ENCODE results near the gene BPHL. TPM values are rescaled to one million over a fixed set of nuclear protein-coding genes. Genes with fewer than 3 reads are reported as not detected.

Gene BPHL
- total and polyA plus RNA-seq, 5 donors, result 9.3 to 13.1 (median 10.4) TPM

DNA sequence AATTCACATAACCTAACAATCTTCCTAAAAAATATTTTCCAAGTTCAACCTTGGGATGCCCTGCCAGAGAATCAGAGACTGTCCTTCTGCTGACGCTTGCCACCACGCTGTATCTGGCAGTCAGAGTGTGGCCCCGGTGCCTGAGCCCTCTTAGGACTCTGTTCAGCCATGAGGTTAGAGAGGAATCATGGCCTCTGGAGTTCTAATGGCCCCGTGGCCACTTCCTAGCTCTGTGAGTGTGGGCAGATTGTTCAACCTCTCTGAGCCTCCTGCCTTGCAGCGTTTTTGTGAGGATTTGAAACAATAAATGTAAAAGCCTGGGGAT is 2.2 kb downstream of the BPHL start:
- H3K4me1 ChIP-seq (ENCODE audit: control insufficient read depth, insufficient read depth, low read length), result no peaks in the 10 kb centered on the region
- ATAC-seq, result no peak
- no peak for DNase-seq
- WGBS, result 93% methylated on average over 5 of the region's 5 CpGs
- H3K27ac ChIP-seq (ENCODE audit: low read length), result no peak overlapping the region
- no peaks in the 10 kb centered on the region for H3K27me3 ChIP-seq (ENCODE audit: control insufficient read depth, insufficient read depth)
- H3K9me3 ChIP-seq (ENCODE audit: control insufficient read depth, low read length), result no peaks in the 10 kb centered on the region
- H3K4me3 ChIP-seq (ENCODE audit: low read length), result no peak overlapping the region
- intact Hi-C loops (cut with DNase I), result loop anchor here in 2 of 4 donors (10.0 kb wide), 2 partner anchors 134 to 614 kb away; partner anchors contain the start of gene PSMG4 (in 1 of the 2)

DNA sequence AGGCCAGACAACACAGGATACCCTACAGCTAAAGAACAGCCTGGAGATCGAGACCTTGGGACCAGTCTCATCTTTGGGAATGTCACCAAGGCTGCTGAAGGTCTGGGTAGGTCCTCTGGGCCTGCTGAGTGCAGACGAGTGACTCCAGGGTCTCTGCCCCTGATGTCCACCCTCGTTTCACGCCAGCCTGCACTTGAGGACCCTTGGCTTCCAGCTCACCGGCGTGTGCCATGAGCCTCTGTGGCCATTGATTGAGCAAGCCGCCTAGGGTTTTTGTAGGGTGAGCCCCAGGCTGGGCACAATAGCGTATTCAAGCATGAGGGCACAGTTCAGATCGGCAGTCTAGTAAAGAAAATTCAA is 4.3 kb downstream of the BPHL start:
- Histone ChIP-seq H3K9me3 (ENCODE audit: control insufficient read depth, low read length) (no peaks in the 10 kb centered on the region), H3K27ac (ENCODE audit: low read length) (no peak overlapping the region), H3K27me3 (ENCODE audit: control insufficient read depth, insufficient read depth) (no peaks in the 10 kb centered on the region), H3K4me3 (ENCODE audit: low read length) (no peak overlapping the region), H3K4me1 (ENCODE audit: control insufficient read depth, insufficient read depth, low read length) (no peaks in the 10 kb centered on the region)
- intact Hi-C loops (cut with DNase I), result loop anchor here in 2 of 4 donors (10.0 kb wide), 2 partner anchors 132 to 612 kb away; partner anchors contain the start of gene PSMG4 (in 1 of the 2)
- DNase-seq, result no peak
- ATAC-seq, result no peak
- 90% methylated on average over 9 of the region's 9 CpGs for WGBS

DNA sequence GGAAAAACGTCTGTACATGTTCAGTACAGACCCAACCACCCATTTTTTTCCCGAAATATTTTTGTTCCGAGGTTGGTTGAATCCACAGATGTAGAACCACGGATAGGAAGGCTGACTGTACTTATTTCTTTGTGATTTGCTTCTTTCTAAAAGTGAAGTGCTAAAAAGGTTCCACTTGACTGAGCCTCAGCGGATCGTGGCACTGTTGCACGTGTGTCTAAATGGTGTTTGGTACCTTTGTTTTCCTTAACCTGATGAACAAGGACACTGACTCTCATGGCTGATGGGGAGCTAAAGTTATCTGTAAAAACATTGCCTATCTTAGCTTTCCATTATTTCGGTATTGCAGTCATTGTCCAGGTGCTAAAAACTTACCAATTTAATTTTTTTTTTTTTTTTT is 6.2 kb downstream of the BPHL start:
- WGBS, result 83% methylated on average over 8 of the region's 8 CpGs
- Histone ChIP-seq H3K9me3 (ENCODE audit: control insufficient read depth, low read length) (no peaks in the 10 kb centered on the region), H3K4me3 (ENCODE audit: low read length) (no peak overlapping the region), H3K27me3 (ENCODE audit: control insufficient read depth, insufficient read depth) (no peaks in the 10 kb centered on the region), H3K4me1 (ENCODE audit: control insufficient read depth, insufficient read depth, low read length) (no peaks in the 10 kb centered on the region), H3K27ac (ENCODE audit: low read length) (no peak overlapping the region)
- DNase-seq (no peak), ATAC-seq (no peak)
- intact Hi-C loops (cut with DNase I), result loop anchor here in 3 of 4 donors (5.0 to 10.0 kb wide), 3 partner anchors 128 to 610 kb away; partner anchors contain the start of gene PSMG4 (in 1 of the 3)

DNA sequence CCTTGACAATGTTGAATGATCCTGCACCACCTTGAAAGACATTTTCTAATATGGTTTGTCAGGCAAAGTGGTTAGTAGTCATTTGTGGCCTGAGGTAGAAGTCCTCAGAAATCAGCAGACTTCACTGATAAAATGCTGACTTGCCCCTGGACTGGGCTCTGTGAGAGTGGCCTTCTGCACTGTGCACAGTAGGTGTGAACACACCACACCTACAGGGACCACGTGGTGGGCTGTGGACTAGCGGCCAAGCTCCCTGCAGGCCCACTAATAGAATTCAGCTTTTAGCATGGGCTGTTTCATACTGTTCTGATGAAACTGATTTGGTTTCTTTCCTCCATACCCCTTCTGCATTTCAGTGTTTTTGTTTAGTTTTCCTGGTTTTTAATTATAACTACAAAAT is 7.3 kb downstream of the BPHL start:
- no peak for ATAC-seq
- no peak for DNase-seq
- Histone ChIP-seq H3K27me3 (ENCODE audit: control insufficient read depth, insufficient read depth) (no peaks in the 10 kb centered on the region), H3K4me3 (ENCODE audit: low read length) (no peak overlapping the region), H3K27ac (ENCODE audit: low read length) (no peak overlapping the region), H3K4me1 (ENCODE audit: control insufficient read depth, insufficient read depth, low read length) (no peaks in the 10 kb centered on the region), H3K9me3 (ENCODE audit: control insufficient read depth, low read length) (no peaks in the 10 kb centered on the region)
- intact Hi-C loops (cut with DNase I), result loop anchor here (2.0 to 10.0 kb wide), 4 partner anchors 125 to 609 kb away; partner anchors contain the start of gene PSMG4 (in 1 of the 4)
- 30% methylated on average over 2 of the region's 2 CpGs for WGBS

DNA sequence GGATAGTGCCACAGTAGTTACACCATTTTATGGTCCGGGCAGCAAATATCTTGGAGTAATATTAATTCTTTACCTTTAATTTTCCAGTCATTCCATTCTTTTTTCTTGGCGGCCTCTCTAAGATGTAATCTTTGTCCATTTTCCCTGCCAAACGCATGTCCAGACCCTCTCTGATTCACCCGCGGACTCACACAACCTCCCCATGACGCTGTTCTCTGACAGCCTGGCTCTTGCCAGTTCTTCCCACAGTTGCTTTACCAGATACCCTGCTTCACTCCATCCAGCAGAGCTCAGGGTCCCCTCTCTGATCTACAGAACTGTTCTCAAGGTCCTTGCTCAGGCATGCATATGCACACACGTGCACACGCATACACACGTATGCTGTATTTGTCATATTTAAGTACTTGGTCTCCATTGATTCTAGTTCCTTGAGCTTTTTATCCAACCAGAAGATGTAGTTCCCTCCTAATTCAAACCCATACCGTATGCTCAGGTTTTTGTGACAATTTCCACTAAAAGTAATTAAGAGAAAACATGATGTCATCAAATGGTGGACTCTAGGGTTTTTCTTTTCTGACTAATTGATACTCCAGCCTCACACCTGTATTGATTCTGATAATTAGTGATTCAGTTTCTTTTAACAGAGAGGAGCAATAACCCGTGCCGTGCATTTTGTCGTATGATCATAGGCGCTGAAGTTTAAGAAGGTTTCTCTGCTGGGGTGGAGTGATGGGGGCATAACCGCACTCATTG is 10.0 kb downstream of the BPHL start:
- 92% methylated on average over 15 of the region's 15 CpGs for WGBS
- Histone ChIP-seq H3K27me3 (ENCODE audit: control insufficient read depth, insufficient read depth) (no peaks in the 10 kb centered on the region), H3K4me3 (ENCODE audit: low read length) (no peak overlapping the region), H3K27ac (ENCODE audit: low read length) (no peak overlapping the region), H3K4me1 (ENCODE audit: control insufficient read depth, insufficient read depth, low read length) (no peaks in the 10 kb centered on the region), H3K9me3 (ENCODE audit: control insufficient read depth, low read length) (no peaks in the 10 kb centered on the region)
- intact Hi-C loops (cut with DNase I), result loop anchor here (2.0 to 10.0 kb wide), 4 partner anchors 124 to 606 kb away; partner anchors contain the start of gene PSMG4 (in 1 of the 4)
- DNase-seq, result no peak
- ATAC-seq, result no peak

DNA sequence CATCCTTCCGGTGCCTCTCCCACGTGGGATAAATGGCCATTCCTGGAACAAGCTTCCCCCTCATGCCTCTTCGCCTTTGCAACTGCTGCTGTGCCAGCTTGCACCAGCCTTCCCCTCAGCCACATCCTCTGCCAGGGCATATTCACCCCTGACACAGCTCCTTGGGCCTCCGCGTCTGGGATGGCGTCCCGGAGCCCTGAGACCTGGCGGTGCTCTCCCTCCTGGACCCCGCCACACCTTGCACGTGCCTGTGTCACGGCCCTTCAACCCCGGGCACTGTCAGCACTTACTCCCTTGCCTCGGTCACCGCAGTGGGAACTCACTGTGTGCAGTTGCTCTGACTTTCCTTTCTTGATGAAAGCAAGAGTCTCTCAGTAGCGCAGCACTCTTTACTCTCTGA is 13.2 kb downstream of the BPHL start:
- ATAC-seq, result no peak
- no peaks in the 10 kb centered on the region for H3K9me3 ChIP-seq (ENCODE audit: control insufficient read depth, low read length)
- no peaks in the 10 kb centered on the region for H3K27me3 ChIP-seq (ENCODE audit: control insufficient read depth, insufficient read depth)
- no peak for DNase-seq
- WGBS, result 94% methylated on average over 15 of the region's 15 CpGs
- intact Hi-C loops (cut with DNase I), result loop anchor here in 1 of 4 donors (10.0 kb wide), 1 partner anchor 603 kb away; no protein-coding TSS in a partner anchor
- no peaks in the 10 kb centered on the region for H3K4me1 ChIP-seq (ENCODE audit: control insufficient read depth, insufficient read depth, low read length)
- no peak overlapping the region for H3K27ac ChIP-seq (ENCODE audit: low read length)
- H3K4me3 ChIP-seq (ENCODE audit: low read length), result no peak overlapping the region

DNA sequence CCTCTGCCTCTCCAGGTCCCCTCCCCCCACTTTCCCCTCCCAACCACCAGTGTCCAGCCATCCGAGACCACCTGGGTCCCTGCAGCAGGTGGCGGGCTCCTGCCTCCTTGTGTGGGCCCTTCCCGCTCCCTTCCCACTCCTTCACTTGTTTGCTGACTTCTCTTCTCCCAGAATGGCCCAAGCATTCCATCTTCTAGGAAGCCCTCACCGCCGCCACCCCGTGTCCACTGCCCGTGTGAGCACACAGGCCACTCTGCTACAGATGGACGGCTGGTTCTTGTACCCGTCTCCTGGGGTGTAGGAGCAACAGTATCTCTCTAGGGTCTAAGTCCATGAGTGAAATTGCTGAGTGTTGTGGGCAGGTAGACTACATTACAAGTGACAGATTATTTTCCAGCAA is 15.0 kb downstream of the BPHL start:
- Histone ChIP-seq H3K4me1 (ENCODE audit: control insufficient read depth, insufficient read depth, low read length) (no peaks in the 10 kb centered on the region), H3K27me3 (ENCODE audit: control insufficient read depth, insufficient read depth) (no peaks in the 10 kb centered on the region), H3K4me3 (ENCODE audit: low read length) (no peak overlapping the region), H3K9me3 (ENCODE audit: control insufficient read depth, low read length) (no peaks in the 10 kb centered on the region), H3K27ac (ENCODE audit: low read length) (no peak overlapping the region)
- intact Hi-C loops (cut with DNase I), result loop anchor here in 1 of 4 donors (10.0 kb wide), 1 partner anchor 601 kb away; no protein-coding TSS in a partner anchor
- no peak for DNase-seq
- ATAC-seq, result no peak
- WGBS, result 91% methylated on average over 9 of the region's 9 CpGs

DNA sequence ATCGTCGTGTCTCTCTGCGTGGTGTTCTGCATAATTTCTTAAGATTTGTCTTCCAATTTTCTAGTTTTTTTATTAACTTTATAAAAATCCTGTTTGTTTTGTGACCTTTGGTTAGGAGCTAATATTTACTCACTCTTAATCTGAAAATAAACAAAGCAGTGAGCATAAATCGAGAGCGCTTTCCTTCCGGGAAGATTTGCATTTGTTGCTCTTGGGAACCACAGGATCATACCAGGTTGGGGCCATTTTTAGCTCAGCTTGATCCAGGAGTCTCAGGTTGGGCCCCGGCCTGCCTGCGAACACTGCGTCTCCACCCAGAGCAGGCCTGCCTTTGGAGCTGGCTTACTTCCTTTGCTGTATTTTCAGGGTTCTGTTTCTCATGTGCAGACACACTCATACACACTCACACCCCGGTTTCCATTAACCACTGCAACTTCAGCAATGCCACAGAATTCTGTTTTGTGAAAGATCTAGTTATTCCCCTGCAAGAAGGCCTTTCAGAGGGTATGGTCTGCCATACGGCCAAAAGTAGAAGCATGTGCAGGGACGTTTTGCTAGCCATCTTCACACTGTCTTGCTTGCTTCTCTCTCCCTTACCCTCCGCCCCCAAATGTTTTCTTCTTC is 17.3 kb downstream of the BPHL start:
- WGBS, result 91% methylated on average over 13 of the region's 13 CpGs
- Histone ChIP-seq H3K27me3 (ENCODE audit: control insufficient read depth, insufficient read depth) (no peaks in the 10 kb centered on the region), H3K27ac (ENCODE audit: low read length) (no peak overlapping the region), H3K4me3 (ENCODE audit: low read length) (no peak overlapping the region), H3K4me1 (ENCODE audit: control insufficient read depth, insufficient read depth, low read length) (no peaks in the 10 kb centered on the region), H3K9me3 (ENCODE audit: control insufficient read depth, low read length) (no peaks in the 10 kb centered on the region)
- DNase-seq (no peak), ATAC-seq (peak in 1 of 2 donors; percentile 39)
- intact Hi-C loops (cut with DNase I), result loop anchor here in 2 of 4 donors (5.0 to 10.0 kb wide), 2 partner anchors 107 to 599 kb away; no protein-coding TSS in a partner anchor

DNA sequence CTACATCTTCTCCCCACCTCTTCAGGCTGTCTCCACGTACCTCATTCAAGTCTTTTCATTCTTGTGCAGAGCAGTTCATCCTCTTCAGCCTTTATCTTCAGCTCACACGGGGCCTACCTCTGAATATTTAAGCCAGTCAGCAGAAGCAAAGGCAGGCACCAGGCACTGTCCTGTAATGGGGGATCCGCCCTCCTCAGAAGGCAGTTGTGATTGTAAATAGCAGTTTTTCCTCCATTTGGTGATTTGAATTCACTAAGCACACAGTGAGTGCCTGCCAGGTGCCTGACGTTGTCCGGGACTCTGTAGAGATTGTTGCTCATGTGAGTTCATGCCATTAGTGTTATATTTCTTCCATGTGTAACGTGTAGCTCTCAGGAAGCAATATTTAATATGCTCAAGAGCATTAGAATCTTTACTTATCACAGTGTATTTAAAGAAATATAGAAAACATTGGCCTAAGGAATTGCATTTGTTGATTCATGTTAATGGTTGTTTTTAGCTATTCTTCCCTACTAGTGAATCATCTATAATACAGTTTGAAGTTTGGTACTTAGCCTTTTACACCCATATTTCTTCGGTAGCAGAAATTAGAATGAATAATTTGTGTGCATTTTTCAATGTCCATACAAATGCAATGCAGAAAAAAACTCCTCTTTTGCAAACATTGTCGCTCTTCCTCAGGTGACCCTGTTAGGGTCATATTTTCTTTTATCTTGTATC is 17.9 kb downstream of the BPHL start:
- Histone ChIP-seq H3K4me1 (ENCODE audit: control insufficient read depth, insufficient read depth, low read length) (no peaks in the 10 kb centered on the region), H3K9me3 (ENCODE audit: control insufficient read depth, low read length) (no peaks in the 10 kb centered on the region), H3K27ac (ENCODE audit: low read length) (no peak overlapping the region), H3K27me3 (ENCODE audit: control insufficient read depth, insufficient read depth) (no peaks in the 10 kb centered on the region), H3K4me3 (ENCODE audit: low read length) (no peak overlapping the region)
- WGBS, result 92% methylated on average over 8 of the region's 8 CpGs
- intact Hi-C loops (cut with DNase I), result loop anchor here in 2 of 4 donors (5.0 to 10.0 kb wide), 2 partner anchors 106 to 598 kb away; no protein-coding TSS in a partner anchor
- DNase-seq, result no peak
- ATAC-seq, result no peak

DNA sequence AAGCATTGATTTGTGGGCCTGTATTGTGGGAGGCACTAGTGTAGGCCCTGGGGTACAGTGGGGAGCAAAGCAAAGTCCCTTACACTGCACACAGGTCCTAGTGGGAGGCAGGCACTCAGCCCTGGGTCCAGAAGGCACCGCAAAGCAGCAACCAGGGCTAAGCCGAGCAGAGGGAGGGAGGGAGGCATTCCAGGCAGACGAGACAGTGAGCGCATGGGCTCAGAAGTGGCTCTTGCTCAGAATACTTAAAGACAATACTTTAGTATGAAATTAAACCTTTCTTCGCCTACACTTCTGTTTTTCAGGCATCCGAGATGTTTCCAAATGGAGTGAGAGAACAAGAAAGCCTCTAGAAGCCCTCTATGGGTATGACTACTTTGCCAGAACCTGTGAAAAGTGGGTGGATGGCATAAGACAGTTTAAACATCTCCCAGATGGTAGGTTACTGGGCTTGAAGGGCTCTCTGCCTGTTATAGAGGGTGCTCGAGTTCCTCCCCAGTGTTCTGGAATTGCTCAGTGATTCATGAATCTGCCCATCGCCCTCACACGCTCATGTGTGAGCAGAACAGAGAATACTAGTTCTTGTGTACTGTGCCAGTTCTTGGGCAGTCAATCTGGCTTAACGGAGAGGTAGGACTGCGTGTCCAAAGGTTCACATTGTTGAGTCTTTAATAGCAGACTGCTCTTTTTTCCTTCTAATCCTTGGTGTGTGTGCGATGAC is 18.7 kb downstream of the BPHL start:
- H3K27ac ChIP-seq (ENCODE audit: low read length), result no peak overlapping the region
- no peak for ATAC-seq
- H3K9me3 ChIP-seq (ENCODE audit: control insufficient read depth, low read length), result no peaks in the 10 kb centered on the region
- WGBS, result 95% methylated on average over 12 of the region's 12 CpGs
- H3K4me3 ChIP-seq (ENCODE audit: low read length), result no peak overlapping the region
- intact Hi-C loops (cut with DNase I), result loop anchor here in 2 of 4 donors (5.0 to 10.0 kb wide), 2 partner anchors 105 to 598 kb away; no protein-coding TSS in a partner anchor
- H3K27me3 ChIP-seq (ENCODE audit: control insufficient read depth, insufficient read depth), result no peaks in the 10 kb centered on the region
- no peaks in the 10 kb centered on the region for H3K4me1 ChIP-seq (ENCODE audit: control insufficient read depth, insufficient read depth, low read length)
- no peak for DNase-seq

Measured in right cardiac atrium (tissue), 5 donors.